GM23338 (cell line): ENCODE data around the gene IL1RL2. TPM values are rescaled to one million over a fixed set of nuclear protein-coding genes. Genes with fewer than 3 reads are reported as not detected.

Experiments used
- ATAC-seq: fragments of 200-7000 bp; cut with Tn5 transposase; 3 replicates; pipeline ENCODE4 v1.9.1; 2020
- DNase-seq: peaks from one replicate; pipeline ENCODE4 v3.0.0-alpha.2; 2015; ENCODE audit warnings: low spot score
- H2AFZ ChIP-seq: fragments of 200-600 bp; sonication (generic); 2 replicates; pipeline ENCODE4 v1.8.0; 2016; ENCODE audit warnings: antibody characterized with exemption, mild to moderate bottlenecking, moderate library complexity
- H3F3A ChIP-seq: fragments of 200-600 bp; sonication (generic); replicated peaks from 2 replicates; pipeline ENCODE4 v1.8.0; 2017; ENCODE audit warnings: antibody characterized with exemption, mixed run types, low read depth
- H3K27ac ChIP-seq: fragments of 200-600 bp; sonication (generic); 2 replicates; pipeline ENCODE4 v1.6.1; 2016; ENCODE audit warnings: low read depth
- H3K27me3 ChIP-seq: fragments of 200-600 bp; sonication (generic); 2 replicates; pipeline ENCODE4 v1.8.0; 2016; ENCODE audit warnings: mild to moderate bottlenecking, mixed run types, moderate library complexity; ENCODE audit not compliant: insufficient read depth
- H3K36me3 ChIP-seq: fragments of 200-600 bp; sonication (generic); 2 replicates; pipeline ENCODE4 v1.8.0; 2016; ENCODE audit warnings: mild to moderate bottlenecking; ENCODE audit not compliant: insufficient read depth
- H3K4me1 ChIP-seq: fragments of 200-600 bp; sonication (generic); 2 replicates; pipeline ENCODE4 v1.8.0; 2016; ENCODE audit warnings: mild to moderate bottlenecking, moderate library complexity; ENCODE audit not compliant: insufficient read depth
- H3K4me2 ChIP-seq: fragments of 200-600 bp; sonication (generic); 2 replicates; pipeline ENCODE4 v1.7.1; 2017; ENCODE audit warnings: mixed run types
- H3K4me3 ChIP-seq: fragments of 200-600 bp; sonication (generic); 2 replicates; pipeline ENCODE4 v1.6.1; 2016; ENCODE audit warnings: mixed run types
- H3K79me2 ChIP-seq: fragments of 200-600 bp; sonication (generic); replicated peaks from 2 replicates; pipeline ENCODE4 v1.8.0; 2017; ENCODE audit warnings: mild to moderate bottlenecking; ENCODE audit not compliant: insufficient read depth
- H3K9me2 ChIP-seq: fragments of 200-600 bp; sonication (generic); 2 replicates; pipeline ENCODE4 v1.8.0; 2017; ENCODE audit not compliant: insufficient read depth
- H4K20me1 ChIP-seq: fragments of 200-600 bp; sonication (generic); replicated peaks from 2 replicates; pipeline ENCODE4 v1.8.0; 2017; ENCODE audit warnings: mild to moderate bottlenecking; ENCODE audit not compliant: insufficient read depth
- H3K27ac Mint-ChIP-seq: 2 replicates; pipeline ENCODE4 v1.8.0; 2020; ENCODE audit warnings: inconsistent platforms, mild to moderate bottlenecking, moderate library complexity, mixed read lengths
- H3K27me3 Mint-ChIP-seq: 3 replicates; pipeline ENCODE4 v1.8.0; 2022; ENCODE audit warnings: low read depth, mild to moderate bottlenecking, moderate library complexity, mixed read lengths, inconsistent platforms; ENCODE audit not compliant: insufficient read depth, poor library complexity
- H3K36me3 Mint-ChIP-seq: 3 replicates; pipeline ENCODE4 v1.8.0; 2021; ENCODE audit warnings: low read depth, mild to moderate bottlenecking, inconsistent platforms, moderate library complexity, mixed read lengths
- H3K4me1 Mint-ChIP-seq: 3 replicates; pipeline ENCODE4 v1.8.0; 2020; ENCODE audit warnings: mild to moderate bottlenecking, inconsistent platforms, mixed read lengths
- H3K4me3 Mint-ChIP-seq: 3 replicates; pipeline ENCODE4 v1.8.0; 2021; ENCODE audit warnings: moderate library complexity, mild to moderate bottlenecking, inconsistent platforms, mixed read lengths
- H3K9me3 Mint-ChIP-seq: 3 replicates; pipeline ENCODE4 v1.8.0; 2020; ENCODE audit warnings: moderate library complexity, mild to moderate bottlenecking, inconsistent platforms, mixed read lengths
- CREB1 ChIP-seq: fragments of 250-450 bp; sonication (Bioruptor Pico); IDR thresholded peaks from 2 replicates; pipeline ENCODE4 v1.5.0; 2020; ENCODE audit warnings: low read depth, mild to moderate bottlenecking, moderate library complexity
- CTCF ChIP-seq, 2 experiments: fragments of 200-600 bp in 1 of 2; sonication (generic) in 1 of 2; conservative IDR thresholded peaks; 2 replicates each; pipeline versions ENCODE4 v1.5.1 to v1.6.1; 2016 to 2017; ENCODE audit warnings: antibody characterized with exemption in 2 of 2, low read depth in 2 of 2, mild to moderate bottlenecking in 2 of 2, moderate library complexity in 1 of 2
- ETS1 ChIP-seq: IDR thresholded peaks from 2 replicates; pipeline ENCODE4 v1.6.1; 2016; ENCODE audit warnings: antibody characterized with exemption
- EZH2 ChIP-seq: fragments of 200-600 bp; sonication (generic); IDR thresholded peaks from one replicate; pipeline ENCODE4 v1.8.0; 2017; ENCODE audit warnings: antibody characterized with exemption, mild to moderate bottlenecking, low read depth; ENCODE audit not compliant: unreplicated experiment
- EZH2phosphoT487 ChIP-seq: fragments of 200-600 bp; sonication (generic); IDR thresholded peaks from one replicate; pipeline ENCODE4 v1.8.1; 2018; ENCODE audit warnings: antibody characterized with exemption; ENCODE audit not compliant: unreplicated experiment
- NANOG ChIP-seq: IDR thresholded peaks from 2 replicates; pipeline ENCODE4 v1.6.1; 2016; ENCODE audit warnings: antibody characterized with exemption, borderline replicate concordance
- POLR2AphosphoS5 ChIP-seq: IDR thresholded peaks from 2 replicates; pipeline ENCODE4 v1.6.1; 2016; ENCODE audit warnings: antibody characterized with exemption, low read depth
- REST ChIP-seq: IDR thresholded peaks from one replicate; pipeline ENCODE4 v1.6.1; 2018; ENCODE audit warnings: antibody characterized with exemption; ENCODE audit not compliant: unreplicated experiment
- STAT1 ChIP-seq: IDR thresholded peaks from one replicate; pipeline ENCODE4 v1.6.1; 2016; ENCODE audit warnings: antibody characterized with exemption; ENCODE audit not compliant: unreplicated experiment
- ZNF114 ChIP-seq: fragments of 250-450 bp; sonication (Bioruptor Pico); IDR thresholded peaks from 2 replicates; pipeline ENCODE4 v1.5.0; 2020; ENCODE audit warnings: mild to moderate bottlenecking, moderate library complexity
- ZNF331 ChIP-seq: fragments of 250-450 bp; sonication (Bioruptor Pico); IDR thresholded peaks from 2 replicates; pipeline ENCODE4 v1.5.0; 2020; ENCODE audit warnings: low read depth, mild to moderate bottlenecking, moderate library complexity
- ZNF462 ChIP-seq: fragments of 250-450 bp; sonication (Bioruptor Pico); IDR thresholded peaks from 2 replicates; pipeline ENCODE4 v1.5.0; 2020; ENCODE audit warnings: mild to moderate bottlenecking, moderate library complexity
- polyA plus RNA-seq: library from polyadenylated mRNA; unstranded; fragments of >200 nt; fragmentation: Nextera tagmentation; extraction: Ambion mirVana; gene quantifications from 2 replicates; pipeline ENCODE4 v1.2.1, GENCODE V29; 2016
- total RNA-seq: library from RNA; depleted of rRNA; stranded (reverse); fragments of >200 nt; shearing (Covaris generic); gene quantifications from 2 replicates; pipeline ENCODE4 v1.2.3, GENCODE V29; 2014

Gene IL1RL2
- total and polyA plus RNA-seq, 2 experiments from 2014 or later = not detected

- TF ChIP-seq ETS1 (no peak), STAT1 (no peak), REST (no peak), ZNF331 (CRISPR knock-in tag) (no peak), ZNF114 (CRISPR knock-in tag) (no peak), EZH2phosphoT487 (no peak), CREB1 (CRISPR knock-in tag) (no peak), EZH2 (no peak)
Measured at GRCh38 chr2:102191501-102191900, 4.7 kb downstream of the IL1RL2 start (continued).

- Histone ChIP-seq H3K9me2 (no peaks in the 10 kb centered on the region), H3K4me2 (no peak overlapping the region), H3K4me3 (no peak overlapping the region), H3K36me3 (no peaks in the 10 kb centered on the region), H3K79me2 (no peaks in the 10 kb centered on the region), H3K27ac (no peak overlapping the region), H3K4me1 (no peaks in the 10 kb centered on the region), H3F3A (no peaks in the 10 kb centered on the region), H2AFZ (no peak overlapping the region), H4K20me1 (no peaks in the 10 kb centered on the region), H3K27me3 (peaks cover 12% of the 10 kb centered on the region)
- no peak overlapping the region for H3K27ac Mint-ChIP-seq
- ATAC-seq (no peak), DNase-seq (no peak)
- H3K27me3 Mint-ChIP-seq = peaks cover 11% of the 10 kb centered on the region
- H3K36me3 Mint-ChIP-seq = no peaks in the 10 kb centered on the region
- no peaks in the 10 kb centered on the region; the same call in 2 of the 3 replicates for H3K4me1 Mint-ChIP-seq
- peaks cover under 1% of the 10 kb centered on the region; the same call in 1 of the 3 replicates for H3K9me3 Mint-ChIP-seq
- H3K4me3 Mint-ChIP-seq = no peak overlapping the region
- TF ChIP-seq CTCF (conservative IDR thresholded peaks at IDR 0.05; ENCODE audit: low read depth in 2 of 2) (no peak), NANOG (no peak), ZNF331 (CRISPR knock-in tag) (no peak), POLR2AphosphoS5 (no peak), ETS1 (no peak), ZNF114 (CRISPR knock-in tag) (no peak), EZH2phosphoT487 (no peak), ZNF462 (CRISPR knock-in tag) (no peak)
Measured at GRCh38 chr2:102193074-102193473, 6.3 kb downstream of the IL1RL2 start.
